Muscle layer of duodenum (tissue), 2 donors: Measurements from ENCODE around the gene OR5J2.
"Not testable (repeated sequence)": the region's sequence is repeated elsewhere in the genome, so short reads cannot be mapped to it uniquely, and the experiment has no call there.

Source experiments
- H3K27ac ChIP-seq: one replicate; pipeline ENCODE4 v1.7.0; 2013; ENCODE audit warnings: mild to moderate bottlenecking, low read length
- H3K27me3 ChIP-seq: one replicate; pipeline ENCODE4 v1.7.0; 2013; ENCODE audit warnings: low read depth, mild to moderate bottlenecking, control low read depth, low read length
- H3K36me3 ChIP-seq, 2 donors: one replicate each; pipeline ENCODE4 v1.7.0; 2013; ENCODE audit warnings: low read length in 2 of 2, control low read depth in 1 of 2, mild to moderate bottlenecking in 1 of 2; ENCODE audit not compliant: insufficient read depth in 2 of 2, control insufficient read depth in 1 of 2
- H3K4me1 ChIP-seq, 2 donors: one replicate each; pipeline ENCODE4 v1.7.0; 2013; ENCODE audit warnings: low read length in 2 of 2, mild to moderate bottlenecking in 2 of 2, control low read depth in 1 of 2, moderate library complexity in 1 of 2; ENCODE audit not compliant: insufficient read depth in 2 of 2, control insufficient read depth in 1 of 2
- H3K4me3 ChIP-seq, 2 donors: one replicate each; pipeline ENCODE4 v1.7.0; 2013; ENCODE audit warnings: low read length in 2 of 2, low read depth in 1 of 2, mild to moderate bottlenecking in 1 of 2
- H3K9me3 ChIP-seq, 2 donors: one replicate each; pipeline ENCODE4 v1.7.0; 2013; ENCODE audit warnings: low read length in 2 of 2, control low read depth in 1 of 2, mild to moderate bottlenecking in 1 of 2; ENCODE audit not compliant: control insufficient read depth in 1 of 2
- donor health status: healthy.

OR5J2 gene

DNA sequence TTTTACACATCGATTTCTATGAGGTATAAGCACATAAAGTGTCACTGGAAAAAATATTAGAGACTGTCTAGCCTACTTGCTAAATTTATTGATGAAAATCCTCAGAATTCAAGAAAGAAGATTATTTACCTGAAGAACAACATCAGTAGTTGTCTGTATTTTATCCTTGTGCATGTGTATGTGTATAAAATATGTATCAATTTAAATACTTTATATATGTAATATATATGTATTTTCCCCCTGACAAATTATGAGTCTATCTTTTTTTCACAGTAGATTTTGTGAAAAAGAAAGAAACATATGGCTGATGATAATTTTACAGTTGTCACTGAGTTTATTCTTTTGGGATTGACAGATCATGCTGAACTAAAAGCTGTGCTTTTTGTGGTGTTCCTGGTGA, at the start of gene OR5J2:
OR5J2 (plus strand) TSS at position 301 of the 400 bp plus-strand sequence; CDS start at position 301, 0 bp downstream.
- Histone ChIP-seq H3K27me3 (no peaks in the 10 kb centered on the region), H3K9me3 (peaks cover 0 to 9% of the 10 kb centered on the region in 2 donors), H3K27ac (no peak within 1 kb of the TSS), H3K4me1 (no peaks in the 10 kb centered on the region), H3K4me3 (no peak within 1 kb of the TSS), H3K36me3 (no peaks in the 10 kb centered on the region)

DNA sequence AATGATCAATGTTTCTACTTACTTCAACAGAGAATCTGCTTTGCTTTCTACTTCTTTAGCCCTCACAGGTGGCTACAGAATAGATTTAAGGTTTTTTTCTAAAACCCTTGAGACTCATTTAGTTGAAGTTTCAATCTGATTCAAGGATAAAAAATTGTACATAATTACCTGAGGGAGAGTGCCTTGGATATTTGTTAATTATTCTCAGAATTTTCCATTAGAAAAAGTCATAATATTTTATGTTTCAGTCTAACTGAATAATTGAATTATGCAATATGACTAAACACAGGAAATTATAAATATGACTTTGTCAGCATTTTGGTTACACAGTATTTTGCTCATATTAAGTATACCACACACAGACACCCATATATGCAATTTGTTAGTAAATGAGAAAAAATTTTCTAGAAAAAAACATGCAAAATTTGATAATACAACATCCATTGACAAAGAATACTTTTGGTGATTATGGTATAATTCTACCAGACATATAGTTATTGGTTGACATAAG, 36.2 kb upstream of the OR5J2 start, which contains the start of gene OR8J3:
OR8J3 (minus strand) TSS at position 51 of the 511 bp plus-strand sequence. CDS start 2,483 bp downstream, outside the sequence.
- Histone ChIP-seq H3K27ac (no peak within 1 kb of the TSS), H3K4me3 (no peak within 1 kb of the TSS), H3K27me3 (no peaks in the 10 kb centered on the region), H3K9me3 (peaks cover 0 to 5% of the 10 kb centered on the region in 2 donors), H3K4me1 (no peaks in the 10 kb centered on the region), H3K36me3 (no peaks in the 10 kb centered on the region)

DNA sequence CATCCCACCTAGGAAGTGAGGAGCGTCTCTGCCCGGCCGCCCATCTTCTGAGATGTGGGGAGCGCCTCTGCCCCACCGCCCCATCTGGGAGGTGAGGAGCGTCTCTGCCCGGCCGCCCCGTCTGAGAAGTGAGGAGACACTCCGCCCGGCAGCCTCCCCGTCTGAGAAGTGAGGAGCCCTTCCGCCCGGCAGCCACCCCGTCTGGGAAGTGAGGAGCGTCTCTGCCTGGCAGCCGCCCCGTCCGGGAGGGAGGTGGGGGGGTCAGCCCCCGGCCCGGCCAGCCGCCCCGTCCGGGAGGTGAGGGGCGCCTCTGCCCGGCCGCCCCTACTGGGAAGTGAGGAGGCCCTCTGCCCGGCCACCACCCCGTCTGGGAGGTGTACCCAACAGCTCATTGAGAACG, 32.7 kb upstream of the OR5J2 start:
- H3K9me3 ChIP-seq, H3K4me3 ChIP-seq, H3K27ac ChIP-seq, H3K4me1 ChIP-seq, H3K27me3 ChIP-seq, H3K36me3 ChIP-seq: not testable (repeated sequence)

DNA sequence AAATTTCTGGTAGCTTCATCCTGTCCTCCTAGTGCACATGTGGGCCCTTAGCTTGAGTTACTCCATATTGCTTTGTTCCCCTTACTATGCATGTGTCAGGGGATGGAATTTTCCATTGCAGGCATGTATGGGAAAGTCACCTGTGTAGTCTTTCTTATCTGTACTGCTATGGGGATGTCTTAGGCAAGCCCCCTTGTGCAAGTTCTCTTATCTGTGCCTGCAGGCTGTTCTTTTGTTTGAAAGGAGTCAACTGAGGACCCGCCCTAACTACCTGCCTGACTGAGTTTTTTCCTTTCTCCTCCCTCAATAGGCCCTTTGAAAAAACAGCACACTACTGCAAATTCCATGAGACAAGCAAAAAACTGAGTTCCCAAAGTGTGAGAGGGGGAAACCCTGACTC, 25.0 kb upstream of the OR5J2 start:
- no peaks in the 10 kb centered on the region for H3K4me1 ChIP-seq
- no peaks in the 10 kb centered on the region for H3K27me3 ChIP-seq
- H3K27ac ChIP-seq, result no peak overlapping the region
- H3K4me3 ChIP-seq, result no peak overlapping the region
- H3K36me3 ChIP-seq, result no peaks in the 10 kb centered on the region
- H3K9me3 ChIP-seq, result peaks cover 0 to 17% of the 10 kb centered on the region in 2 donors

DNA sequence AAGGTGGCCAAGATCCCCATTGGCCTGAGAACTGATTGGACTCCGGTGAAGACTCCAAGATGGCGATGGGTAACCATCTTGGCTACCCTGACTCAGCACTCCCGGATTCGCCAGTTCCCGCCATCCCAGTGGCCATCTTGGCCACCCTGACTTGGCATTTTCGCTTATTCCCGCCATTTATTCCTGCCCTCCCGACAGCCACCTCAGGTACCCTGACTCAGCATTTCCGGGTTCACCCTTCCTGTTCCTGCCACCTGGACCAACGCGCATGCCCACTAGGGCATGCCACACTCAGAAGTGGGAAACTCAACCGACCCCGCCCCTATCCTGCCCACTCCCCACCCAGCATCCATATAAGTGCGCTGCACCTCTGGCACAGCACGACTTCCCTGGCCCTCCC, 24.1 kb upstream of the OR5J2 start:
- H3K27me3 ChIP-seq, result no peaks in the 10 kb centered on the region
- H3K27ac ChIP-seq, result no peak overlapping the region
- H3K9me3 ChIP-seq, result peaks cover 0 to 17% of the 10 kb centered on the region in 2 donors
- H3K4me3 ChIP-seq, result peak overlapping the region in 1 of 2 donors; percentile 2
- H3K4me1 ChIP-seq, result no peaks in the 10 kb centered on the region
- H3K36me3 ChIP-seq, result no peaks in the 10 kb centered on the region

DNA sequence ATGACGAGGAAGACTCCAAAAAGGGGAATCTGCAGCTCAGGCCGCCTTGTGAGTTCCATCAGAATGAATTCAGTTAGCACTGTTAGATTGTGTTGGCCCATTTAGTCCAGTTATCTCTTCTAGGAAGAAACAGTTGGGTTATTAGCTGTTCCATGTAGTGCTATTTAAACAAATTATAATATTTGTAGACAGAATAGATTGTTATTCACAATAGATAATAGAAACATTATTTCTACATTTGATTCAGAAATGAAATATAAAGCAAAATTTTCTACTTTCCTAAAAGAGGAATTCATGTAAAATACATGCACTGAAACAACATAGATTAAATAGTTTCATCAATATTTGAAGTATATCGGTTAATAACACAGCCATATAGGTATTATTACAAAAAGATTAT, 16.2 kb upstream of the OR5J2 start, which contains the start of gene OR8K5:
OR8K5 (minus strand) TSS at position 101 of the 400 bp plus-strand sequence; CDS start at position 101, 0 bp downstream.
- Histone ChIP-seq H3K4me1 (no peaks in the 10 kb centered on the region), H3K4me3 (no peak within 1 kb of the TSS), H3K36me3 (no peaks in the 10 kb centered on the region), H3K27ac (no peak within 1 kb of the TSS), H3K9me3 (peaks cover 0 to 6% of the 10 kb centered on the region in 2 donors), H3K27me3 (no peaks in the 10 kb centered on the region)

DNA sequence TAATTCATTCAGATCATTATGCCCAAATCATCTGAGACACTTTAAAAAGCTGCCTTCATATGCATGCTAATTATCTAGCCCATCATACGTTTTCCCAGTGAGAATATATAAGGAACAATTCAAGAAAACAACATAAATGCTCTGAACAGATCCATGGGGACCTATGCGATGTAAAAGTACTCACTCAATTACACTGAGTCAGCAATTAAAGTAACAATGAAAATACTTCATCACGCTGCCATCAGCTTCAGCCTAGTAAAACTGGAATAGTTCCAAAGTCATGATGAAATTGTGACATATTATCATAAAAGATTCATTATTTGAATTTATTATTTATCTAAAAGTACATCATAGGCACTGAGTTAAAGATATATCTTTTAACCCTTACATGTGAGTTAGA, 12.6 kb upstream of the OR5J2 start:
- Histone ChIP-seq H3K9me3 (no peaks in the 10 kb centered on the region), H3K4me3 (no peak overlapping the region), H3K4me1 (no peaks in the 10 kb centered on the region), H3K36me3 (no peaks in the 10 kb centered on the region), H3K27me3 (no peaks in the 10 kb centered on the region), H3K27ac (no peak overlapping the region)

DNA sequence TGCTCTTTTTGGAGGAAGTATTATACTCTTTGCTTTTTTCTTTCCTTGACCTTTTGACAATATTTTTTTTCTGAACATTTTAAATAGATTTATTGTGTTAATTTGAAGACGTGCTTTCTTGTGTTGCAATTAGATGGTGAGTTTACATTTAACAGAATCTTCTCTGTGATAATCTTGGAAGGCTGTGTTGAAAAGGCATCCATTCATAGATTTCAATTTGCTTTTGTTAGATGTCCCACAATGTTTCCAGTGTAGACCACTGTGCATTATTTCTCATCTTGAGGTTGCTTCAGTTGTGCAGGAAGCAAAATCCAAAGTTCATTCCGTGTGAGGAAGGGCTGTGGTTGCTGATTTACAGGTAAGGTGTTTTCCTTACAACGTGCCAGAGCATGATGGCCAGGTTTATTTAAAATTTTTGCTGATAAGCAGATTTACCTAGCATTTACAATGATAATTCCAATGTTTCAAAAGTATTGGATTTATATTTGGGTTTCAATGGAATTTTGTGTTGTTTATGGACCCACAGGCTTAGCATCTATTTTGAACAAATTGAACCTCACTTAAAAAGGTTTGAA, 4.1 kb upstream of the OR5J2 start:
- Histone ChIP-seq H3K27ac (no peak overlapping the region), H3K9me3 (no peaks in the 10 kb centered on the region), H3K4me3 (no peak overlapping the region), H3K36me3 (no peaks in the 10 kb centered on the region), H3K27me3 (no peaks in the 10 kb centered on the region), H3K4me1 (no peaks in the 10 kb centered on the region)

DNA sequence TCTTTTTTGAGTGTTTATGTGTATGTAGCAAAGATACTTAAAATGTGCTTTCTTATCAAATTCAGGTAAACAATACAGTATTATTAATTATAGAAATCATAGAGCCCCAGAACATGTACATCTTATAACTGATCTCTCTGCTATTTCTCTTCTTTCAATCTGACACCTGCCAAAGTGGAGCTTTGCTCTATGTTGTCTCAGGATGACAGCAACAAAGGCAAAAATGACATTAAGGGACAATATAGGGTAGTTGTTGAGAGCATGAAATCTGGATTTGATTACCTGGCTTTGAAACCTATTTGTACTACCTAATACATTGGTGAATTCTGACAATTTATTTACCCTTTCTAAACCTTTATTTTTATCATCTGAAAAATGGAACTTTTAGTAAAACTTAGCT, 7.0 kb downstream of the OR5J2 start:
- no peaks in the 10 kb centered on the region for H3K4me1 ChIP-seq
- H3K4me3 ChIP-seq, result no peak overlapping the region
- no peaks in the 10 kb centered on the region for H3K27me3 ChIP-seq
- no peak overlapping the region for H3K27ac ChIP-seq
- H3K9me3 ChIP-seq, result peaks cover 0 to 13% of the 10 kb centered on the region in 2 donors
- H3K36me3 ChIP-seq, result no peaks in the 10 kb centered on the region

DNA sequence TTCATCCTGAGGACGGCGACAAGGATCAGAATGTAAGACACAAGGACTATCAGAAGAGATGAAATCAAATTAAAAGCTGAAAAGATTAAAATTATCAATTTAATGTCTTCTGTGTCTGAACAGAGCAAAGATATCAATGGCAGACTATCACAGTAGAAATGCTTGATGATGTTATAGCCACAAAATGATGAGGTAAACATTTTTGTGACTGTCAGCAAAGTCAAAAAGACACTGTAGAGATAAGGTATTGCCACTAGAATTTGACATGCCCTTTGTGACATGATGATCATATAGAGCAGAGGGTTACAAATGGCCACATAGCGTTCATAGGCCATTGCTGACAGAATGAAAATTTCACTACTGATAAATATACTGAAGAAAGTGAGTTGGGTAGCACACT, 12.2 kb downstream of the OR5J2 start:
- Histone ChIP-seq H3K4me3 (no peak overlapping the region), H3K4me1 (no peaks in the 10 kb centered on the region), H3K27ac (no peak overlapping the region), H3K36me3 (no peaks in the 10 kb centered on the region), H3K9me3 (peaks cover 0 to 4% of the 10 kb centered on the region in 2 donors), H3K27me3 (no peaks in the 10 kb centered on the region)

DNA sequence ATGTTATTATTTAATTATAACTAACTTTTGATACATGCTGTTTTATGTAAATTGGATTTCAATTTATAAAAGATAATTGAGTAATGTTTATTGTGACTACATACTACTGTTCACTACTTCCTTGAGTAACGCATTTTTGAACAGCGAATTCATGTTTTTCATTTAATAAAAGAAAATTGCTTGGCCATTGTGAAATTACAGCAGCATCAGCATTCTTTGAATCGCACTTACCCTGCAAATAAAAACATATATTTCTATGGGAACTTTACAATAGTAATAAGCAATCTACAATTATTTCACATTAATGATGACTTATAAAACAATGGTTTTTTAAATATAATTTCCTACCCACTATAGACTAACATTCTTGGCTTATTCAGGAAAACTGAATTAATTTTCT, 20.3 kb downstream of the OR5J2 start:
- H3K36me3 ChIP-seq, result no peaks in the 10 kb centered on the region
- H3K9me3 ChIP-seq, result peaks cover 0 to 4% of the 10 kb centered on the region in 2 donors
- H3K4me1 ChIP-seq, result no peaks in the 10 kb centered on the region
- H3K27me3 ChIP-seq, result no peaks in the 10 kb centered on the region
- H3K4me3 ChIP-seq, result no peak overlapping the region
- H3K27ac ChIP-seq, result no peak overlapping the region

DNA sequence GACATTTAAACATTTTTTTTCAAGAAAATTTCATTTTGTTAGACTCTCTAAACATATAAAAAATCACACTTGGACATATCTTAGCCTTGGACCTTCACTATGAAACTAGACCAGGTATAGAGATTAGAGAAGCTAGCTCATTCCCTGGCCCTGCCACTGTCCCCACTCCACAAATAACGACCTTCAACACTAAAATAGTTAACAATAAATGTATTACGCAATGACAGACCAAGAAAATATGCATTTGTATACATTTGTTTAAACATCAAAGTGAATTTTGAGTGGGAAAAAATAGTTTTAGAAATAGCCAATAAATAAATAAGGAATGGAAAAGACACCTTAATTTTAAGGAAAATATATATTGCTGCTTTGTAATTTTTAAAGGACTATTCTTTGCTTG, 20.9 kb downstream of the OR5J2 start:
- Histone ChIP-seq H3K27ac (no peak overlapping the region), H3K36me3 (no peaks in the 10 kb centered on the region), H3K9me3 (peaks cover 0 to 4% of the 10 kb centered on the region in 2 donors), H3K4me3 (no peak overlapping the region), H3K4me1 (no peaks in the 10 kb centered on the region), H3K27me3 (no peaks in the 10 kb centered on the region)
